ENCODE results near the gene SIX2.
A peak's percentile ranks its signal among the peaks of the same experiment; 100 is the strongest.

- TF ChIP-seq, protein P1, sequence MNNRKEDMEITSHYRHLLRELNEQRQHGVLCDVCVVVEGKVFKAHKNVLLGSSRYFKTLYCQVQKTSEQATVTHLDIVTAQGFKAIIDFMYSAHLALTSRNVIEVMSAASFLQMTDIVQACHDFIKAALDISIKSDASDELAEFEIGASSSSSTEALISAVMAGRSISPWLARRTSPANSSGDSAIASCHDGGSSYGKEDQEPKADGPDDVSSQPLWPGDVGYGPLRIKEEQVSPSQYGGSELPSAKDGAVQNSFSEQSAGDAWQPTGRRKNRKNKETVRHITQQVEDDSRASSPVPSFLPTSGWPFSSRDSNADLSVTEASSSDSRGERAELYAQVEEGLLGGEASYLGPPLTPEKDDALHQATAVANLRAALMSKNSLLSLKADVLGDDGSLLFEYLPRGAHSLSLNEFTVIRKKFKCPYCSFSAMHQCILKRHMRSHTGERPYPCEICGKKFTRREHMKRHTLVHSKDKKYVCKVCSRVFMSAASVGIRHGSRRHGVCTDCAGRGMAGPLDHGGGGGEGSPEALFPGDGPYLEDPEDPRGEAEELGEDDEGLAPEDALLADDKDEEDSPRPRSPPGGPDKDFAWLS (CRISPR knock-in tag; IDR thresholded peaks at IDR 0.05; ENCODE audit: borderline replicate concordance), result no peak
- TF ChIP-seq, protein P2, sequence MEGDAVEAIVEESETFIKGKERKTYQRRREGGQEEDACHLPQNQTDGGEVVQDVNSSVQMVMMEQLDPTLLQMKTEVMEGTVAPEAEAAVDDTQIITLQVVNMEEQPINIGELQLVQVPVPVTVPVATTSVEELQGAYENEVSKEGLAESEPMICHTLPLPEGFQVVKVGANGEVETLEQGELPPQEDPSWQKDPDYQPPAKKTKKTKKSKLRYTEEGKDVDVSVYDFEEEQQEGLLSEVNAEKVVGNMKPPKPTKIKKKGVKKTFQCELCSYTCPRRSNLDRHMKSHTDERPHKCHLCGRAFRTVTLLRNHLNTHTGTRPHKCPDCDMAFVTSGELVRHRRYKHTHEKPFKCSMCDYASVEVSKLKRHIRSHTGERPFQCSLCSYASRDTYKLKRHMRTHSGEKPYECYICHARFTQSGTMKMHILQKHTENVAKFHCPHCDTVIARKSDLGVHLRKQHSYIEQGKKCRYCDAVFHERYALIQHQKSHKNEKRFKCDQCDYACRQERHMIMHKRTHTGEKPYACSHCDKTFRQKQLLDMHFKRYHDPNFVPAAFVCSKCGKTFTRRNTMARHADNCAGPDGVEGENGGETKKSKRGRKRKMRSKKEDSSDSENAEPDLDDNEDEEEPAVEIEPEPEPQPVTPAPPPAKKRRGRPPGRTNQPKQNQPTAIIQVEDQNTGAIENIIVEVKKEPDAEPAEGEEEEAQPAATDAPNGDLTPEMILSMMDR (CRISPR knock-in tag; IDR thresholded peaks at IDR 0.05), result peak; percentile 96
- no peak for TF ChIP-seq HNRNPK (IDR thresholded peaks at IDR 0.05; ENCODE audit: low read depth, low read length, poor library complexity, severe bottlenecking)
Observed at GRCh38 chr2:44981714-44982108, 27.5 kb downstream of the SIX2 start.

All from HepG2 (cell line).